Frontal cortex (tissue), 4 donors: ENCODE measurements around the gene PPIL4. TPM values are rescaled to one million over a fixed set of nuclear protein-coding genes. Genes with fewer than 3 reads are reported as not detected.
"Not testable (repeated sequence)": the region's sequence is repeated elsewhere in the genome, so short reads cannot be mapped to it uniquely, and the experiment has no call there.

Source experiments
- DNase-seq, 2 donors: peaks; one replicate each; pipeline ENCODE4 v3.0.0; 2012; ENCODE audit warnings: low spot score in 2 of 2
- FAIRE-seq: peaks from 2 replicates; lab custom pipeline; 2012; peaks lifted over from hg19 to GRCh38; lab: Jason Lieb, UNC
- total RNA-seq: library from RNA; depleted of rRNA; stranded (reverse); fragments of >200 nt; gene quantifications from one replicate; pipeline ENCODE4 v1.2.3, GENCODE V29; 2014
- donor health status: control.
- donor health status: control.
- donor health status: control.

Gene PPIL4
- total RNA-seq, 1 donor from 2014 or later: 35.1 TPM

GRCh38 chr6:149541139-149541538 is 4.7 kb downstream of the PPIL4 start:
- no peak for FAIRE-seq
- DNase-seq: no peak

GRCh38 chr6:149534742-149535141 is 11.1 kb downstream of the PPIL4 start:
- DNase-seq: no peak
- FAIRE-seq: no peak

DNA sequence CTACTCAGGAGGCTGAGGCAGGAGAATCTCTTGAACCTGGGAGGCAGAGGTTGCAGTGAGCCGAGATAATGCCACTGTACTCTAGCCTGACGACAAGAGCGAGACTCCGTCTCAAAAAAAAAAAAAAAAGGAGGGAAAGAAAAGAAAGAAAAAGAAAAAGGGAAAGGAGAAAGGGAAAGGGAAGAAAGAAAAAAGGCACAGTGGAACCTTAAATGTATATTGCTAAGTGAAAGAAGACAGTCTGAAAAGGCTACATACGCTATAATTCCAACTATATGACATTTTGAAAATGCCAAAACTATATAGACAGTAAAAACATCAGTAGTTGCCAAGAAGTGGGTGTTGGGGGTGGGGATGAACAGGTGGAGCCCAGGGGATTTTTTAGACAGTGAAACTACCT is 16.2 kb downstream of the PPIL4 start:
- DNase-seq (no peak), FAIRE-seq (no peak)

DNA sequence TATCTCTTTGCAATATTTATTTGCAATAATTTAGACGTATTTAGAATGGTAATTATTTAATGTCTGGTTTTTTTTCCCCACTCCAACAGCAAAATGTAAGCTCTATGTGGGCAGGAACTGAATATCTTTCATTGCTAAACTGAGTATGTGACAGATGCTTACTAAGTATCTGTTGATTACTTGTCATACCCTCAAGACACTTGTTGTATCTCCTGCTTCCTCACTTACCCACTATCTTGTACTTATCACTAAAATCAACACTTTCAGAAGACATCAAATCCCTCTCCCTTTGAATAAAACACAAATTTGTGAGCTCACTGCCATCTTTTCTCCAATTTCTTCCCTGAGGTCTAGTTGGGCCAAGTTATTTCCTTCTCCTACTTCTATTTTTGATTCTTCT is 30.3 kb downstream of the PPIL4 start:
- DNase-seq (no peak), FAIRE-seq (no peak)

GRCh38 chr6:149513915-149514314 is 31.9 kb downstream of the PPIL4 start:
- FAIRE-seq (no peak), DNase-seq (no peak)

- FAIRE-seq (no peak), DNase-seq (no peak)
These were observed 34.9 kb downstream of the PPIL4 start for GRCh38 chr6:149510793-149511512.

DNA sequence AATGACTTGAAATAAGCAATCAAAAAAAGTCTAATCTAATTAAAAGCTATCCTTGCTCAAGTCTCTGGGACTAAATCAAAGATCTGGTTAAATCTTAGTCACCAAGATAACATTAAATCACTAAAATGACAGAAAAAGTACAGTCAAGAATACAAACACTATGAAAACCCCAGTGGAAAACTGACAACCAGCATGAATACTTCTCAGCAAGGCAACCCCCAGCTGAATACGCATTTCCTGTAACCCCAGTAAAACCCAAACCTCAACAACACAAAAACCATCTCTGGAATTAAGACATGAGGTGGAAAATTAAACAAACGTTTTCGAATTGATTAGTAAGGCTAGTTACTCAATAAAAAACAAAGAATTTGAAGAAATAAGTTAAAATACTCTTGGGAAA is 37.4 kb downstream of the PPIL4 start:
- no peak for FAIRE-seq
- no peak for DNase-seq

DNA sequence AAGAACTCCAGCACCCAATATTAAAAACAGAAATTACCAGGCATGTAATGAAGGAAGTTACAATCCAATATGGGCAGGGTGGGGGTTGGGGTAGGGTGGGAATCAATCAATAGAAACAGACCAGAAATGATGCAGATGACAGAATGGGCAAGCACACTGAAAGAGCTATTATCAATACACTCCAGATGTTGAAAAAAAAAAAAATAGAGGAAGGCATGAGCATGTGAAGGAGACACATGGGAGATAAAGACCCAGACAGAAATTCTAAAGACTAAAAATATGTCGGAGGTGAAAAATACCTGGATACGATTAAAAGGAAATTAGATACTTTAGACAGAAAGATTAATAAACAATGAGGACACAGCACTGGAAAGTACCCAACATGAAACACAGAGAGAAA is 42.0 kb downstream of the PPIL4 start:
- FAIRE-seq (no peak), DNase-seq (no peak)

DNA sequence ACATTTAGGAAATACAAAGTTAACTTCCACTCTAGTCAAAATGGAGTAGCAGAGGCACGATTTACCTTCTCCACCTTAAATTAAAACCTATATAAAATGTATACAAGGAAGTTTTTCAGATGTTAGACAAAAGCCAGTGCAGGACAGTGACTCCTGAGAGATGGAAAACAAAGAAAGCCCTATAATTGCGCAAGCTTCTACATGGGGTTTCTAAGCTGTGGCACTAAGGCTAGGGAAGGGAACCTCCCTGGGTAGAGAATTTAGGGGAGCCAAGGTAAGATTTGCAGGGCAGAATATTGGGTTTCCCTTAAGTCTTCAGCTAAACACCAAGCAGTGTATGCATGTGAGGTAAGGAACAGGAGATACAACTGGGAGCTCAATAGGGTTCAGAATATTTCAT is 42.6 kb downstream of the PPIL4 start:
- FAIRE-seq (no peak), DNase-seq (no peak)

DNA sequence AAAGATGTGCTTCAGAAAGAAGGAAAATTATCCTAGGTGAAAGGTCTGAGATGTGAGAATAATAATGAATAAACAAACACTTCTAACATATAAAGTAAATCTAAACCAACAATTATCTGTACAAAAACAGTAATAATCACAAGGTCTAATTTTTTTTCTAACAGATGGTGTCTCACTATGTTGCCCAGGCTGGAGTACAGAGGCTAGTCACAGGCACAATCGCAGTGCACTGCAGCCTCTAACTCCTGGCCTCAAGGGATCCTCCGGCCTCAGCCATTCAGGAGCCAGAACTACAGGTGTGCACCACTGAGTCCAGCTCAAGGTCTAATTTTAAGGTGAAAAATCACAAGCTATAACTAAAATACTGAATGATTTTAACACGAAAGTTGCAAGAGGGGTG is 44.1 kb downstream of the PPIL4 start:
- FAIRE-seq: no peak
- no peak for DNase-seq

DNA sequence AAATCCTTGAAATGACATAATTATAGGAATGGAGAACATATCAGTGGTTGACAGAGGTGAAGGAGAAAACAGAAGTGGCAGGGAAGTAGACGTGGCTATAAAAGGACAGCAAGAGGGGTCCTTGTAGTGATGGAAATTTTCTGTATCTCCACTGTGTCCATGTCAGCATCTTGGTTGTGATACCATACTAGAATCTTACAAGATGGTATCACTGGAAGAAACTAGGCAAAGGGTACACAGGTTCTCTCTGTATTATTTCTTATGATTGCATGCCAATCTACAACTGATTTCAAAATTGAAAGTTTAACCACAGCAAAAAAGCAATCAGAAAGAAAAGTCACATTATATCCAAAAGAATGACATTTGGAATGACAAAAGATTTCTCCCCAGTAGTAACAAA is 44.6 kb downstream of the PPIL4 start:
- FAIRE-seq: no peak

GRCh38 chr6:149500096-149500495 is 45.7 kb downstream of the PPIL4 start:
- DNase-seq: no peak
- no peak for FAIRE-seq

More for the DNA sequence above, 44.6 kb downstream of the PPIL4 start:
- no peak for DNase-seq

DNA sequence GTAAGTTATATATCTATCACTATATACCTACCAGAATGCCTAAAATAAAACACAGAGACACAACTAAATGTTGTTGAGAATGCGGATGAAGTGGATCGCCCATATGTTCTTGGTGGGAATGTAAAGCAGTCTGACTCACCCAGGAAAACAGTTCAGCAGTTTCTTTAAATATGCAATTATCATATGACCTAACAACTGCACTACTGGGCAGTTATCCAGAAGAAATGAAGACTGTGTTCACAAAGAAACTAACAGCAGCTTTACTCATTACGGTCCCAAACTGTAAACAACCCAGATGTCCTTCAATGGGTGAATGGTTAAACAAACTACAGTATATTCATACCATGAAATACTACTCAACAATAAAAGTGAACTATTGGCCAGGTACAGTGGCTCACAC is 46.8 kb downstream of the PPIL4 start:
- FAIRE-seq (no peak), DNase-seq (no peak)

GRCh38 chr6:149497365-149497764 is 48.5 kb downstream of the PPIL4 start:
- DNase-seq (no peak), FAIRE-seq (no peak)

GRCh38 chr6:149496597-149496996 is 49.2 kb downstream of the PPIL4 start:
- FAIRE-seq, DNase-seq: not testable (repeated sequence)

DNA sequence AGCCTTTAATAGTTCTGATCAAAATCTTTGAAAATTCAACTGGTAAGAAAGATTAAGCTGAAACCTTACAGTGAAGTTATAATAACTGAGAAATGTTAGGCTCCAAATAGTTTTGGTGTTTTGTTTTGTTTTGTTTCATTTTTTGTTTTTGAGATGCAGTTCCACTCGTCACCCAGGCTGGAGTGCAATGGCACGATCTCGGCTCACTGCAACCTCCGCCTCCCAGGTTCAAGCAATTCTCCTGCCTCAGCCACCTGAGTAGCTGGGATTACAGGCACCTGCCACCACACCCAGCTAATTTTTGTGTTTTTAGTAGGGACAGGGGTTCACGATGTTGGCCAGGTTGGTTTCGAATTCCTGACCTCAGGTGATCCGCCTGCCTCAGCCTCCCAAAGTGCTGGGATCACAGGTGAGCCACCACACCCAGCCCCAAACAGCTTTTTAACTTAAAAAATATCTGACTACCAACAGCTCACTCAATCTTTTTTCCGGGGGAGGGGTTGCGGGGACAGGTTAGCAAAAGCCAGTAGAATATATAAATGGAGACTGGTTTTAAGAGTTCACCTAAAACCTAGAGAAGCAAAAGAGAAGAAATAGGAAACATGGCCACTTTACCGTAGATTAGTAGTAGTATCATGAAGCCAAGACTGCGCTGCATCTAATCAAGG is 50.4 kb downstream of the PPIL4 start:
- FAIRE-seq, DNase-seq: not testable (repeated sequence)

GRCh38 chr6:149494810-149495209 is 51.0 kb downstream of the PPIL4 start:
- FAIRE-seq: not testable (repeated sequence)

GRCh38 chr6:149493761-149494320 is 52.0 kb downstream of the PPIL4 start:
- DNase-seq (no peak), FAIRE-seq (no peak)

More at GRCh38 chr6:149494810-149495209, 51.0 kb downstream of the PPIL4 start:
- not testable (repeated sequence) for DNase-seq

GRCh38 chr6:149492798-149493343 is 53.0 kb downstream of the PPIL4 start:
- DNase-seq: no peak
- FAIRE-seq: no peak

GRCh38 chr6:149489967-149490366 is 55.9 kb downstream of the PPIL4 start:
- DNase-seq (no peak), FAIRE-seq (no peak)

DNA sequence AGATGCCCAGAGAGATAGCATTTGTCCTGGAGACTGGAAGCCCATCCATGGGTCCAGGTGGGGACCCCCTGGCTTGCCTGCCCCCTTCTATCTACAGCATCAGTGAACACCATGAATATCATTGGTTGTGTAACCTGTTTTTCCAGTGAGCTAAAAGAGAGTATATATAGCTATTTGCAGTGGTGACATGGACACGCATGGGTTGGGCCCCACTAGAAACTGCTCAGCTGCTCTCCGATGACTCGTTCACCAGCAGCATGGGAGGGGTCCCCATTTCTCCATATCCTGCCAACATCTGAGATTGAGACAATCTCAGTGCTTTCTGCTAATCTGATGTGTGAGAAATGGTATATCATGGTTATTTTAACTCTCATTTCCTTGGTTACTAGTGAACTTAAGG is 57.0 kb downstream of the PPIL4 start:
- FAIRE-seq (no peak), DNase-seq (no peak)
